Stimulated activated naive CD4-positive, alpha-beta T cell treated with Interleukin-2 at 50 U/mL for 16 hours (primary cell): Measurements from ENCODE around the gene SAMD4B.

Experiments used
- DNase-seq: peaks from one replicate; lab custom pipeline; 2025; lab: John Stamatoyannopoulos, UW

The SAMD4B gene

DNA sequence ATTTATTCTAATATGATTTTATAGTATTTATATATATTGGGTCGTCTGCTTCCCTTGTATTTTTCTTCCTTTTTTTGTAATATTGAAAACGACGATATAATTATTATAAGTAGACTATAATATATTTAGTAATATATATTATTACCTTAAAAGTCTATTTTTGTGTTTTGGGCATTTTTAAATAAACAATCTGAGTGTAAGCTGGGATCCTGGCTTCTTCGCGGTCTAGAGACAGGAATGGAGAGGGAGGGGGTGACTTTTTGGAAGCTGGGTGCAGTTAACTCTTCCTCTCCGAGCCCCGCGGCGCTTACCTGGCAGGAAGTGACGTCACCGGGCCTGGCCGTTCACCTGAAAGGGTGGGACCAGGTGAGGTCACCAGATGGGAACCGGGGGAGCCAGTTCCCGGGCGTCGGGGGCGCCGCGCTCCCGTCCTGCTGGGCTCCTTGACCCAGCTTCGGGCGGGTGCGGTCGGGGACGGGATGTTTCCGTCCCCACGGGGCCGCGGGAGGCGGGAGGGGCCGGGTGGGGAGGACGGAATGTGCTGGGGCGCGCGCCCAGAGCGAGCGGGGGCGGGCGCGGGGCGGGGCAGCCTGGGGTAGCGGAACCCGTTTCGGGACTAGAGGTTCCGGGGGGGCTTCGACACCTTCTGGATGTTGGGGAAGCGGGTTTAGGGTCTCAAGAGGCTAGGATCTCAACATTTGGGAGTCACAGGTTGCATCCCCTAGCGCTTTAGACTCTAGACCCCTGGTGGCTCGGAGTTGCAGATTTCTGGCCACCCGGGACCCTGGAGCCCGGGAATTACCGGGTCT is 67.2 kb downstream of the SAMD4B start:
- DNase-seq: peak; percentile 80

DNA sequence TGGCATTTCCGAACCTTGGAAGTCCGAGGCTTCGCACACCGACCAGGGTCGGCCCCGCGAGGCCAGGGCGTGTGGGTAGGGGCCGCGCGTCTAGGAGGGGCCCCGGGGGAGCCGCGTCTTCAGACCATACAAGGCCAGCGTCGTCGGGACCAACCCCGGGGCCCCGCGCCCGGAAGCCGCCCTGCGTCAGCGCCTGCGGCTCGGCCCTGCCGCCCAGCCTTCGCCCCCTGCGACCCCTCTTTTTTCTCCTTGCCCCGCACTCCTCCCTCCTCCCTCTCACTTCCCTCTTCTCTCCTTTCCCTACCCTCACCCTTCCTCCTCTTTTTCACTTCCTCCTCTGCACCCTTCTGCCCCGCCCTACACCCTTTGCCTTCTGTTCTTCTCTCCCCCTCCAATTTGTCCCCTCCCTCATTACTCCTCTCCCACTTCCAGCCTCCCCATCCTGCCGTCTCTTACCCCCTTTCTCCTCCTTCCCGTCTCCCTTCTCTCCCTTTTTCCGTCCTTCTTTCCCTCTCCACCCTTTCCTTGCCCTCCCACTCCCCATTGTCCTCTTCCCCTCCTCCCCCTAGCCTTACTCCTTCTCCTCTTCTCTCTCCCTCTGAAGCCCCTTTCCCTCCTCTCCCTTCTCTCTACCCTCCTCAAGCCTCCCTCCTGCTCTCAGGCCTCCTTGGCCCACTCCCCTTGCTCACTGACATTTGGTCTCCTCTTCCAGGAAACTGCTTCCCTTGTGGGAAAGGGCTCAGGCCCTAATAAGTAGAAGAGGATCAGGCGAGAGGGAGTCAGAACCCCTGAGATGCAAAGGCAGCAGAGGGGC is 68.0 kb downstream of the SAMD4B start:
- DNase-seq: peak; percentile 53

DNA sequence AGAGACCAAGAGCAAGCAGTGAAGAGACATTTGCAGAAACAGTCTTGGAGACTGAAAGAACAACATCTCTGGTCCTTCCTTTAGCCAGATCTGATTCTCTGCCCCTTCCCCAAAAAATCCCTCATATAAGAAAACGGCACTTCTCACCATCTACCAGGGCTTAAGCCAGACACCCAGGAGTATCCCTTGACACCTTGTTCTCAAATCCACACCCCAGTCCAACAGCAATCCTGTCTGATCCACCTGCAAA is 68.5 kb downstream of the SAMD4B start:
- no peak for DNase-seq

DNA sequence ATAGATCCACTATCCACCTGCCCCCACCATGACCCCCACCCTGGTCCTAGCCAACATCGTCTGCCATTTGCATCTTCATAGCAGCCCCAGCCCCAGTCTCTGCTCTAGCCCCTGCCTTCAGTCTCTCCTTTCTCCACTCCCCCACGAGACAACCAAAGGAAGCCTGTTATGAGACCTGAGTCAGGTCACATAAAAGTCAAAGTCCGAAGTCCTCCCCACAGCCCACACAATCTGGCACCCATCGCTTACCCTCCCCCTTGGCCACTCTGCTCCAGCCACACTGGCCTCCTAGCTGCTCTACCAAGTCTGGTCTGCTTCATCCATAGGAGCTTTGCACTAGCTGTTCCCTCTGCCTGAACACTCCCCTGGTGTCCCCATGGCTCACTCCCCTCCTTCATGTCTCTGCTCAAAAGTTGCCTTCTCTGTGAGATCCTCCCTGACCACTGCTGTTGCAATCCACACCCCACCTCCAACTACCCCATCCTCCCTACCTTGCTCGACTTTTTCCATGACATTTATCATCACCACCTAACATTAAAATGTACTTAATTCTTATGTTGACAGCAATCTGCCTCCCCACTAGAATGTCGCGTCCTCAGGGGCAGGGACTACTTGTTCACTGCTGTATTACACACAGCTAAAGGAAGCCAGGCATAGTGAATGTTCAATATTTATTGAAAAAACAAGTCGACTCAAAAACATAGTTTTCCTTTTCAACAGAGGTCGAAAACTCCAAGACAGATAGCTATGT is 69.0 kb downstream of the SAMD4B start:
- DNase-seq: no peak

DNA sequence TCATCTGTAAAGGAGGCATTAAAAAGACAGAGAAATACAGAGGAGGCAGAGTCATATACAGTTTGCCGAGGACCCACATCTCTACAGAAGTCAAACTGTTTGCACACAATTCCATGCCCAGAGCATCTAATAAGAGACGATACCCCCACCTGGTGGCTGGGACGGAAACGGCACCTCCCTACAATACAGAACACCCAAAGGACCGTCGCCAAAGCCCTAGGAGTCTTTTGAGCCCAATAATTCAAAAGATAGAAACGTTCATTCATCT is 69.5 kb downstream of the SAMD4B start:
- peak; percentile 86 for DNase-seq

DNA sequence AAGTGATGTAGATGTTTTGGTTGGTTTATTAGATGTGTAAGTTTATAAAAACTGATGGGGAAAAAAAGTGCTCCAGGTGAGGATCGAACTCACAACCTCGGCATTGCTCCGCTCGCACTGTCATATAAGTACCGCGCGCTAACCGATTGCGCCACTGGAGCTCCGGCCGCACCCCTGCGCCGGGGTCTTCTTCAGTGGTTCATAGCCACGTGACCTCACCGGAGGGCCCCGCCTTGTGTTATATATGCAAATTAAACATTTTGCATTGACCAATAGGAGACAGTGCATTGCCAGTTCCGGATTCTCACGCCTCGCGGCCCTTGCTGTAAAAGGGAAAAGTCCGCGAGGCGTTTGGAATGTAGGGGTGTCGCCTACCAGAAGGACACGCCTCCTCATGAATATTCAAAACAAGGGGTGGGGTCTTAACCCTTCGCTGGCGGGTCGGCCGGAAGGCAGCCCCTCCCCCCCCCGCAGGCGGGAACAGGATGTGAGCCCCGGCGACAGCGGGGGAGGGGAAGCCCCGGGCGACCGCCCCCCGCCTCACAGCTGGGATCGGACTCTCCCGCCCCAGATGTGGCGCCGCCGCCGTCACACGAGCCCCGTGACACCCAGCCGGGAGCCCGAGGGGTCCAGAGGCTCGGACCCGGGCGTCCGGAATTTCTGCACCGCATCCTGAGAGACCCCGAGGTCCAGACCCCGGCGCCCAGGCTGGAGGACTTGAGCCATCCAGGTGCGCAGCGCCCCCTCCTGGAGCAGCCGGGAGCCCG is 70.1 kb downstream of the SAMD4B start, which contains the start of gene PLEKHG2:
Gene PLEKHG2 (plus strand): TSS at position 570 of the 767 bp plus-strand sequence. CDS start 1,418 bp downstream, outside the sequence.
- peak; percentile 92 for DNase-seq

DNA sequence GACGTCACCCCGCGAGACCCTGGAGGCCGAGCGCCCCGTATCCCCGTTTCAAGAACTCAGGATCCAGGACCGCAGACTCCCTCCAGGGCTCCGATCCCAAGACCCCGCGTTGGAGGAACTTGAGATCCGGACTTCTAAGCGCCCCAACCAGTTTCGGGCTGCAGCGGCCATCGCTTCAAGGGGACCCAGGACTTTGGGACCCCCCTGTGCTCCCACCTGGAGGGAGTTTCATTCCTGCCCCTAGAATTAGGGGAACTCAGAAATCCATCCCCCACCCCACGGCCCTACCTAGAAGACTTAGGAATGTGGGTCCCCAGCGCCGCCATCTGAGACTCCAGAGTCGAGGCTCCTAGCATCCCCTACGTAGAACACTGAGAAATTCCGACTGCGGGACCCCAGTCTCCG is 70.6 kb downstream of the SAMD4B start:
- no peak for DNase-seq

DNA sequence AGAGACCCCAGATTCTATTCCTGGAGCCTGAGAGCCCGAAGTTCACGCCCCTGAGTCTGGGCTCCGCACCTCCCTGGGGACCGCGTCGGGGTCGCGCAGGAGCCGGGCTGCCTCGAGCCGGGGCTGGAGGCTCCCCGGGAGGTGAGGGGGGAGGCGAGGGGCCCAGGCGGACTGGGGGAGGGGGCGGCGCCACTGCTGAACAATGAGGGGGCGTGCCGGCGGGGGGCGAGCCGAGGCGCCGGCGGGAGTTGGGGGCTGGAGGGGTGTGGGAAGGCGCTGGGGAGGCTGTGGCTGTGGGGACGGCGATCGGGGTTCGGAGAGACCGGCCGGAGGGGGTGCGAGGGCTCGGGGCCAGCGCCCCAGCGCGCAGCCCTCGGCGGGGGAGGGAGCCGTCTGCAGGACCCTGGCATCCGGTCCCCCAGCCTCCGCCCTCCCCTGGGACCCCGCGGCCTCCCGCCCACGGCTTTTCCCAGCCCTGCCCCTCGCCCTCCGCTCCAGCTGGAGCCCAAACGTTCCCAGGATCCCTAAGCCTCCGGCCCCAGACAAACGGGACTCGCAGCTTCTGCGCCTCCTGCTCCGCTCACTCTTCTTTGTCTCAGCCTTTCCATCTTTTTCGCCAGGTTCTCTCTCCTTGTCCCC is 71.2 kb downstream of the SAMD4B start:
- DNase-seq: peak; percentile 34

DNA sequence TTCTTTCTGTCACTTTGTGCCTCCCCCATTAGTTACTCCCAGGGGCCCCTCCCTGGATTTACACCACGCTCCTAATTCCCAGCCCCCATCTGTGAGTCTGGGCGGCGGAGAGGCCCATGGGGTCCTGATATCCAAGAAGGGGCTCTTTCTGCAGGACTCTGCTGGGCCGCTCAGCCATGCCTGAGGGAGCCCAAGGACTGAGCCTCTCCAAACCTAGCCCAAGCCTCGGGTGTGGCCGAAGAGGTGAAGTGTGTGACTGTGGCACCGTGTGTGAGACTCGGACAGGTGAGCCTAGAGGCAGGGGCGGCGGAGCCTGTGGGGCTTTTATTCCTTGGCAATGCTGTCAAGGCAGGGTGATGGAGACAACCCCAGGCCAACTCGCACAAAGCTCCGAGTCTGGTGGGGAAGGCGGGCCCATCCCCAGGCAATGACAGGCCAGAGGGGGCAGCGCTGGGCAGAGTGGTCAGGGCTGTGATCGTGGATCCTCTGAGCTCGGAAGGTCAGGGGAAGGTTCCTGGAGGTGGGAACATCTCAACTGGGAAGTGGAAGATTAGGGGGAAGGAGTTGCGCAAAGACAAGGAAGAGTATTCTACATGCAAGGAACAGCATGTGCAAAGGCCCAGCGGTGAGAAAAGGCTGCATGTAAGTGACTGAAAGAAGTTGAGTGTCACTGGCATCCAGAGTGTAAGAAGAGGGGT is 71.8 kb downstream of the SAMD4B start:
- no peak for DNase-seq

DNA sequence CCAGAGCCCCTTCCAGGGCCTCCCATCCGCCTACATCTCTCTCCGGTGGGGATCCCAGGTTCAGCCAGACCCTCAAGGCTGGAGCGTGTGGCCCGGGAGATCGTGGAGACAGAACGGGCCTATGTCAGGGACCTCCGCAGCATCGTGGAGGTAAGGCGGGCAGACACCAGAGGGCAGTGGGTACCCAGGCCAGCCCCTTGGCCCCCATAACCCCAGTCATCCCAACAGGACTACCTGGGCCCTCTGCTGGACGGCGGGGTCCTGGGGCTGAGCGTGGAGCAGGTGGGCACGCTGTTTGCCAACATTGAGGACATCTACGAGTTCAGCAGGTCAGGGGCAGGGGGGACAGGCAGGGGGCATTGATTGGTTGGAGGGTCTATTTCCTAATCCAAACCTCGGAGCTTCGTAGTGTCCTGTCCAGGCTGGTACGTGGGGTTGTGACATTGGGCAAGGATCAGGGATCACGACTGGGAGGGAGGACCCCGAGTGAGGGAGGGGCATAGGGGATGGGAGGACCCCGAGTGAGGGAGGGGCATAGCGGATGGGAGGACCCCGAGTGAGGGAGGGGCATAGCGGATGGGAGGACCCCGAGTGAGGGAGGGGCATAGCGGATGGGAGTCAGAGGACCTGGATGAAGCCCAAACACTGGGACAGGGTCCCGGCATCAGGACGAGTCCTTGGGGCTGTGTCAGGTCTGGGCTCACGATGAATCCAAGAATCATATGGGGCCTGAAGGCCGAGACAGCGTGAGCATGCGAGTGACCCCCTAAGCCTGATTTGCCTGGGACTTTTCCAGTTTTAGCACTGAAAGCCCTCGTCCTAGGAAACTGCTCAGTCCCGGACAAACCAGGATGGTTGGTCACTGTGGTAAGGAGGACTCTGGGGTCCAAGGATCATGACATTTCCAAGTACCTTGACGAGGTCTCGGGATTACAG is 73.2 kb downstream of the SAMD4B start:
- no peak for DNase-seq

DNA sequence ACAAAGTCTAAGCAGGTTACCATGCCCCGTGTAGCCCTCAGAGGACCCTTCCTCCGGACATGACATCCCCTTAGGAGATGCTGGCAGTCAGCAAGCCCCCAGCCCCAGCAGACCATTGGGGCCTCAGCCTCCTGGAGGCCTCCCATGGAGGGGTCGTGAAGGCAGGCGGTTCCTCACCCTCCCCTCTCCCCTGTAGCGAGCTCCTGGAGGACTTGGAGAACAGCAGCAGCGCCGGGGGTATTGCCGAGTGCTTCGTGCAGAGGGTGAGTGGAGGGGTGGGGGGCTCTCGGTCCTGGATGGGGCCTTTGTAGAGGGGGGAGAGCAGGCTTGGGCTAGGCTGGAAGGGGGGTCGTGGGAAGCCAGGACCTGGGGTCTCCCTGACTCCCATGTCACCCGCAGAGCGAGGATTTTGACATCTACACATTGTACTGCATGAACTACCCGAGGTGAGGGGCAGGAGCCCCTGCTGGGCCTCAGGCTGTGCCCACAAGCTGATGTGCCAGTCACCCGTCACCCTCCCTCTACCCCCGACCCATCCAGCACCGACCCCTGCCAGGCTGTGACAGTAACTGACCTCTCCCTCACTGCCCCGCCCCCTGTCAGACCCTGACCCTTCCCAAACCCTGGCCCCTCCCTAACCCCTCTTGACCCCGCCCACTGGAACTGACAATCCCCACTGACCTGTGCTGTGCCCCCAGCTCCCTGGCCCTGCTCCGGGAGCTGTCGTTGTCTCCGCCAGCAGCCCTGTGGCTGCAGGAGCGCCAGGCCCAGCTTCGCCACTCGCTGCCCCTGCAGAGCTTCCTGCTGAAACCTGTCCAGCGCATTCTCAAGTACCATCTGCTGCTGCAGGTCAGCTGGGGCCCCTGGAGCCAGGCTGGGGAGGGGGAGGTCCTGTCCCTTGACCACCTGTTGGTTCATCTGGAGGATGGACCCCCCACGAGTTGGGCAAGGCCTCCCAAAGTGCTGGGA is 74.2 kb downstream of the SAMD4B start:
- DNase-seq: no peak

DNA sequence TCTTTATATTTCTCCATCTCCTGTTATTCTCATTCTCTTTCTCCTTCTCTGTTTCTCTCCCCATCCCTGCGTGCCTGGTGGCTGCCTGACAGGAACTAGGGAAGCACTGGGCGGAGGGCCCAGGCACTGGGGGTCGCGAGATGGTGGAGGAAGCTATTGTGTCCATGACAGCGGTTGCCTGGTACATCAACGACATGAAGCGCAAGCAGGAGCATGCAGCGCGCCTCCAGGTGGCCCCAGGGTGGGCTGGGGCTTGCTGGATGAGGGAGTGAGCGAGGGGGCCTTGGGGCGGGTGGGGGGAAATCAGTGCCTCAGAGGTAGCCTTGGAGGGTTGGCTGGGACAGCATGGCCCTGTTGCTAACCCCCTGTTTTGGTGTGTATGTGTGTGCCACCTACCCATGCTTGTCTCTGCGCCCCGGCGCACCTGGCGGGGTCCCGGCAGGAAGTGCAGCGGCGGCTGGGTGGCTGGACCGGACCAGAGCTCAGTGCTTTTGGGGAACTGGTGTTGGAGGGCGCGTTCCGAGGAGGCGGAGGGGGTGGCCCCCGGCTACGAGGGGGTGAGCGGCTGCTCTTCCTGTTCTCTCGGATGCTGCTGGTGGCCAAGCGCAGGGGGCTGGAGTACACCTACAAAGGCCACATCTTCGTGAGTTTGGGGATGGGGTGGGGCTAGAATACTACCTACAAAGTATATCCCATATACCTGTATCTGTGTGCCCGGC is 75.4 kb downstream of the SAMD4B start:
- DNase-seq: no peak

DNA sequence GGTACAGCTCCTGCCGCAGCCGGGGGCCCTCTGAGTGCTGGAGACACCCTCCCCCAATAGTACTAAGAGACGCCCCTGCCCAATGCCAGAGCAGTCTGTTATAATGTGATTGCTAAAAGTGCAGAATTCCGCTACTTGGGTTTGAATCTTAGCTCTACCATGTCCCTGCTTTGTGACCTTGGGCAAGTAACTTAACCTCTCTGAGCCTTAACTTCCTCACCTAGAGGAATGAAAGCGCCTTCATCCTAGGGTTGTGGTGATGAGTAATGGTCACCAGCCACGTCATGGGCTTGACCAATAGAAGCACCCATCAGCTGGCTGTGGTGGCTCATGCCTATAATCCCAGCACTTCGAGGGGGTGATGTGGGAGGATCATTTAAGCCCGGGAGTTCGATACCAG is 76.8 kb downstream of the SAMD4B start:
- no peak for DNase-seq

DNA sequence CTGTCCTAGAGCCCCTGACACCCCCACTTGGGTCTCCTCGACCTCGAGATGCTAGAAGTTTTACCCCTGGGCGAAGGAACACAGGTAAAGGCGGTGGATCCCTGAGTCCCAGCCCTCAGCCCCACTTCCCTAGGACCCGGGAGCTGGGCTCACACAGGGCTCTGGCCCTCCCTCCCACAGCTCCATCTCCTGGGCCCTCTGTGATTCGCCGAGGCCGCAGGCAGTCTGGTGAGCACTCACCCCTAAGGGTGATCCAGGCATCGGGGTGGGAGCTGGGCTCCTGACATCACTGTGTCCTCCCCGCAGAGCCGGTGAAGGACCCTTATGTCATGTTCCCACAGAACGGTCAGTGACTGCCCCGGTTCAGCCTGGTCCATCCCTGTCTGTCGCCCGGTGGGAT is 78.5 kb downstream of the SAMD4B start:
- DNase-seq: no peak

DNA sequence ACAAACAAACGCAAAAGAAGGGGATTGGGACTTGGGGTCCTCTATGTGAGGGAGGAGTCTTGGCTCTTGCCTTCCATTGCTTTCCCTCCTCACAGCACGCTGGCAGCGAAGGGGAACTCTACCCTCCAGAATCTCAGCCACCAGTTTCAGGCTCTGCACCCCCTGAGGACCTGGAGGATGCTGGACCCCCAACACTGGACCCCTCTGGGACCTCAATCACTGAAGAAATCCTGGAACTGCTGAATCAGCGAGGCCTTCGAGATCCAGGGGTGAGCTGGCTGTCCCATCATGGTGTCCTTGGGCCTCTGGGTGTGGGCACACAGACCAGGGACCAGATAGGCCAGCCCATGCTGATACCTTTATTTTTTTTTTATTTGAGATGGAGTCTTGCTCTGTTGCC is 79.8 kb downstream of the SAMD4B start:
- DNase-seq: no peak

DNA sequence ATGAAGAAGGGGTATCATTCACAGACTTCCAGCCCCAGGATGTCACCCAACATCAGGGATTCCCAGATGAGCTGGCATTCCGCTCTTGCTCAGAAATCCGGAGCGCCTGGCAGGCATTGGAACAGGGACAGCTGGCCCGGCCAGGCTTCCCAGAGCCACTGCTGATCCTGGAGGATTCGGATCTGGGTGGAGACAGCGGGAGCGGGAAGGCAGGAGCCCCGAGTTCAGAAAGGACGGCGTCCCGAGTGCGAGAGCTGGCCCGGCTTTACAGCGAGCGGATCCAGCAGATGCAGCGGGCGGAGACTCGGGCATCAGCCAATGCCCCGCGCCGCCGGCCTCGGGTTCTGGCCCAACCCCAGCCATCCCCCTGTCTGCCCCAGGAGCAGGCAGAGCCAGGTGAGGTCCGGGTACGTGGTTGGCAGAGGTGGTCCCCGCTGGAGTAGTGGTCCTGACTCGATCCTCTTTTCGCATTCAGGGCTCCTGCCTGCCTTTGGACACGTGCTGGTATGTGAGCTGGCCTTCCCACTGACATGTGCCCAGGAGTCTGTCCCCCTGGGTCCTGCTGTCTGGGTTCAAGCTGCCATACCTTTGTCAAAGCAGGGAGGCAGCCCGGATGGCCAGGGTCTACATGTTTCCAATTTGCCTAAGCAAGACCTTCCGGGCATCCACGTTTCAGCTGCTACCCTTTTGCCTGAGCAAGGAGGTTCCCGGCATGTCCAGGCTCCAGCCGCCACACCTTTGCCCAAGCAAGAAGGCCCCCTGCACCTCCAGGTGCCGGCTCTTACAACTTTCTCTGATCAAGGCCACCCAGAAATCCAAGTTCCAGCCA is 81.3 kb downstream of the SAMD4B start:
- DNase-seq: no peak

DNA sequence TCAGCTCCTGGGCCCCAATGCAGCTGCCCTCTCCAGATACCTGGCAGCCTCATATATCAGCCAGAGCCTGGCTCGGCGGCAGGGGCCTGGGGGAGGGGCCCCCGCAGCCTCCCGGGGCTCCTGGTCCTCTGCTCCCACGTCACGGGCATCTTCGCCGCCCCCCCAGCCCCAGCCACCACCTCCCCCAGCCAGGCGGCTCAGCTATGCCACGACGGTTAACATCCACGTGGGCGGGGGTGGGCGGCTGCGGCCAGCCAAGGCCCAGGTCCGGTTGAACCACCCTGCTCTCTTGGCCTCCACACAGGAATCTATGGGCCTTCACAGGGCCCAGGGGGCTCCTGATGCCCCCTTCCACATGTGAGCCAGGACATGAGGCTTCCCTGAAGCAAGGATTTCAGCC is 82.7 kb downstream of the SAMD4B start:
- no peak for DNase-seq
